SU-DHL-6 (cell line): Measurements from ENCODE around the gene GSTT4.

ENCODE experiments used
- H2AFZ ChIP-seq: fragments of 200-600 bp; sonication (generic); 2 replicates; pipeline ENCODE4 v1.6.1; 2014; ENCODE audit warnings: low read depth, mild to moderate bottlenecking, moderate library complexity, mixed read lengths, antibody characterized with exemption, low read length; ENCODE audit not compliant: severe bottlenecking
- H3F3A ChIP-seq: fragments of 200-600 bp; shearing (Covaris generic); 2 replicates; pipeline ENCODE4 v1.6.0; 2016; ENCODE audit warnings: antibody characterized with exemption, mild to moderate bottlenecking; ENCODE audit not compliant: insufficient read depth
- H3K27ac ChIP-seq: fragments of 200-600 bp; sonication (generic); 2 replicates; pipeline ENCODE4 v1.5.1; 2016; ENCODE audit warnings: low read depth, mild to moderate bottlenecking, low read length, moderate library complexity, mixed read lengths
- H3K27me3 ChIP-seq: fragments of 200-600 bp; sonication (generic), shearing (Covaris generic); 2 replicates; pipeline ENCODE4 v1.6.0; 2014; ENCODE audit warnings: mild to moderate bottlenecking, low read length
- H3K36me3 ChIP-seq: fragments of 200-600 bp; sonication (generic); 2 replicates; pipeline ENCODE4 v1.6.1; 2014; ENCODE audit warnings: mild to moderate bottlenecking, low read length, mixed read lengths
- H3K4me2 ChIP-seq: fragments of 300-600, 200-600 bp; shearing (Covaris generic), sonication (generic); 2 replicates; pipeline ENCODE4 v1.6.0; 2014; ENCODE audit warnings: low read length, low read depth, mild to moderate bottlenecking; ENCODE audit not compliant: poor library complexity, severe bottlenecking
- H3K4me3 ChIP-seq: fragments of 200-600 bp; sonication (generic); 2 replicates; pipeline ENCODE4 v1.5.1; 2014; ENCODE audit warnings: antibody characterized with exemption, low read length, mild to moderate bottlenecking, mixed read lengths; ENCODE audit not compliant: insufficient read depth, poor library complexity, severe bottlenecking
- H3K79me2 ChIP-seq: fragments of 200-600 bp; sonication (generic); 2 replicates; pipeline ENCODE4 v1.6.1; 2014; ENCODE audit warnings: mild to moderate bottlenecking, low read length, moderate library complexity; ENCODE audit not compliant: insufficient read depth
- H3K9ac ChIP-seq: fragments of 200-600 bp; sonication (generic); 2 replicates; pipeline ENCODE4 v1.7.0; 2014; ENCODE audit warnings: mild to moderate bottlenecking, low read length
- H3K9me2 ChIP-seq: fragments of 200-600 bp; sonication (generic); replicated peaks from 2 replicates; pipeline ENCODE4 v1.6.1; 2014; ENCODE audit warnings: low read length; ENCODE audit not compliant: insufficient read depth
- H3K9me3 ChIP-seq: fragments of 200-600 bp; sonication (generic); 2 replicates; pipeline ENCODE4 v1.6.1; 2014; ENCODE audit warnings: low read length, mixed read lengths; ENCODE audit not compliant: insufficient read depth
- H4K20me1 ChIP-seq: fragments of 200-600 bp; sonication (generic); 2 replicates; pipeline ENCODE4 v1.6.1; 2014; ENCODE audit warnings: low read depth, mild to moderate bottlenecking, antibody characterized with exemption, low read length, moderate library complexity, mixed read lengths
- EZH2phosphoT487 ChIP-seq: fragments of 200-600 bp; sonication (generic), shearing (Covaris generic); conservative IDR thresholded peaks from 2 replicates; pipeline ENCODE4 v1.6.1; 2018; ENCODE audit warnings: mild to moderate bottlenecking, antibody characterized with exemption, low read length, moderate library complexity, mixed read lengths
- TF ChIP-seq, protein P1 (sequence below): fragments of 200-600 bp; sonication (generic); IDR thresholded peaks from one replicate; pipeline ENCODE4 v1.5.1; 2017; ENCODE audit warnings: antibody characterized with exemption, mild to moderate bottlenecking, low read length, moderate library complexity; ENCODE audit not compliant: insufficient read depth, poor library complexity, severe bottlenecking

The GSTT4 gene

DNA sequence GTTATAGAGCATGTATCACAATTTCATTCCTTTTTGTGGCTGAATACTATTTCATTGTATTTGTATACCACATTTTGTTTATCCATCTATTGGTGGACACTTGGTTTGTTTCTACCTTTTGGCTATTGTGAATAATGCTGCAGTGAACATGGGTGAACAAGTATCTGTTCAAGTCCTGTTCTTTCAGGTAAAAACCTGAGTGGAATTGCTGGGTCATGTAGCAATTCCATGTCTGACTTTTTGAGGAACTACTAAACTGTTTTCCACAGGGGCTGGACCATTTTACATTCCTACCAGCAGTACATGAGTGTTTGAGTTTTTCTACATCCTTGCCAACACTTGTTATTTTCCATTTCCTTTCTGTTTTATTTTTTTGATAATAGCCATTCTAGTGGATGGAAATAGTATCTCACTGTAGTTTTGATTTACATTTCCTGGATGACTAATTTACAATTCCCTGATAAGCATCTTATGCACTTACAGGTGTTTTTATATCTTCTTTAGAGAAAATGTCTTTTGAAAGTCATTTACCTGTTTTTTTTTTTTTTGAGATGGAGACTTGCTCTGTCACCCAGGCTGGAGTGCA is 18.0 kb upstream of the GSTT4 start:
- Histone ChIP-seq H2AFZ (no peak overlapping the region), H3K79me2 (peaks cover 25% of the 10 kb centered on the region; the same call in 1 of the 2 replicates), H4K20me1 (0 out of 2 replicates have a peak, but pooled peaks cover 3% of the 10 kb centered on the region), H3K36me3 (no peaks in the 10 kb centered on the region), H3K9me3 (no peaks in the 10 kb centered on the region), H3F3A (no peaks in the 10 kb centered on the region), H3K9ac (no peak overlapping the region), H3K27me3 (no peaks in the 10 kb centered on the region), H3K9me2 (no peaks in the 10 kb centered on the region), H3K4me2 (no peak overlapping the region), H3K4me3 (no peak overlapping the region), H3K27ac (no peak overlapping the region)
- TF ChIP-seq, protein P1, sequence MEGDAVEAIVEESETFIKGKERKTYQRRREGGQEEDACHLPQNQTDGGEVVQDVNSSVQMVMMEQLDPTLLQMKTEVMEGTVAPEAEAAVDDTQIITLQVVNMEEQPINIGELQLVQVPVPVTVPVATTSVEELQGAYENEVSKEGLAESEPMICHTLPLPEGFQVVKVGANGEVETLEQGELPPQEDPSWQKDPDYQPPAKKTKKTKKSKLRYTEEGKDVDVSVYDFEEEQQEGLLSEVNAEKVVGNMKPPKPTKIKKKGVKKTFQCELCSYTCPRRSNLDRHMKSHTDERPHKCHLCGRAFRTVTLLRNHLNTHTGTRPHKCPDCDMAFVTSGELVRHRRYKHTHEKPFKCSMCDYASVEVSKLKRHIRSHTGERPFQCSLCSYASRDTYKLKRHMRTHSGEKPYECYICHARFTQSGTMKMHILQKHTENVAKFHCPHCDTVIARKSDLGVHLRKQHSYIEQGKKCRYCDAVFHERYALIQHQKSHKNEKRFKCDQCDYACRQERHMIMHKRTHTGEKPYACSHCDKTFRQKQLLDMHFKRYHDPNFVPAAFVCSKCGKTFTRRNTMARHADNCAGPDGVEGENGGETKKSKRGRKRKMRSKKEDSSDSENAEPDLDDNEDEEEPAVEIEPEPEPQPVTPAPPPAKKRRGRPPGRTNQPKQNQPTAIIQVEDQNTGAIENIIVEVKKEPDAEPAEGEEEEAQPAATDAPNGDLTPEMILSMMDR, result no peak
- no peak for TF ChIP-seq EZH2phosphoT487

DNA sequence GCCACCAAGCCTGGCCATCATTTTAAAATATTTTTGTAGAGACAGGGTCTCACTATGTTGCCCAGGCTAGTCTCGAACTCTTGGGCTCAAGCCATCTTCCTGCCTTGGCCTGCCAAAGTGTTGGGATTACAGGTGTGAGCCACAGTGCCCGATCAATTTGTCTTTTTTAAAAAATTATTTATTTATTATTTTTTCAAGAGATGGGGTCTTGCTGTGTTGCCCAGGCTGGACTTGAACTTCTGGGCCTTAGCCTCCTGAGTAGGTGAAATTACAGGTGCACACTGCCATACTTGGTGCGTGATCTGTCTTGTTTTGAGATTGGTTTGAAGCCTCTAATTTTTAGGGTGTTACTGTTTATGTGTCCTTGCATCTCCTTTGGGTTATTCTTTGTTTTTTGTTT is 16.1 kb upstream of the GSTT4 start:
- H3K27ac ChIP-seq, result no peak overlapping the region
- H3K27me3 ChIP-seq, result no peaks in the 10 kb centered on the region
- no peaks in the 10 kb centered on the region for H3K36me3 ChIP-seq
- no peaks in the 10 kb centered on the region for H3K9me2 ChIP-seq
- 0 out of 2 replicates have a peak, but pooled peaks cover 3% of the 10 kb centered on the region for H4K20me1 ChIP-seq
- H3K9me3 ChIP-seq, result no peaks in the 10 kb centered on the region
- H3K4me2 ChIP-seq, result no peak overlapping the region
- TF ChIP-seq, protein P1, result no peak
- no peak for TF ChIP-seq EZH2phosphoT487
- H3K4me3 ChIP-seq, result no peak overlapping the region
- peaks cover 31% of the 10 kb centered on the region for H3K79me2 ChIP-seq
- H2AFZ ChIP-seq, result no peak overlapping the region
- no peaks in the 10 kb centered on the region for H3F3A ChIP-seq
- H3K9ac ChIP-seq, result no peak overlapping the region

DNA sequence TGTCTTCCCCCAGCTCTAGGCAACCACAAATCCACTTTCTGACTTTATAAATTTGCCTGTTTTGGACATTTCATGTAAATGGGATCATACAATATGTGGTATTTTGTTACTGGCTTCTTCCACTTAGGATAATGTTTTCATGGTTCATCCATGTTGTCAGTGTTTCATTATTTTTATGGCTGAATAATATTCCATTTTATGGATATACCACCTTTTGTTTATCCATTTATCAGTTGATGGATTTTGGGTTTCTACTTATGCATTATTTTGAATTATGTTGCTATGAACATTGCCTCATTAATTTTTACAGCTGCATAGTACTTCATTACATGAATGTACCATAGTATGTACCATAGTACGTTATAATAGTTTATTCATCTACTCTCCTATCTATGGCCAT is 10.9 kb upstream of the GSTT4 start:
- Histone ChIP-seq H3K9me3 (no peaks in the 10 kb centered on the region), H2AFZ (no peak overlapping the region), H3K79me2 (peaks cover 47% of the 10 kb centered on the region), H4K20me1 (no peaks in the 10 kb centered on the region), H3K9ac (no peak overlapping the region), H3K27me3 (no peaks in the 10 kb centered on the region), H3K27ac (no peak overlapping the region), H3K36me3 (no peaks in the 10 kb centered on the region), H3F3A (peaks cover 8% of the 10 kb centered on the region), H3K9me2 (no peaks in the 10 kb centered on the region), H3K4me3 (no peak overlapping the region), H3K4me2 (no peak overlapping the region)
- TF ChIP-seq, protein P1, result no peak
- TF ChIP-seq EZH2phosphoT487, result no peak

DNA sequence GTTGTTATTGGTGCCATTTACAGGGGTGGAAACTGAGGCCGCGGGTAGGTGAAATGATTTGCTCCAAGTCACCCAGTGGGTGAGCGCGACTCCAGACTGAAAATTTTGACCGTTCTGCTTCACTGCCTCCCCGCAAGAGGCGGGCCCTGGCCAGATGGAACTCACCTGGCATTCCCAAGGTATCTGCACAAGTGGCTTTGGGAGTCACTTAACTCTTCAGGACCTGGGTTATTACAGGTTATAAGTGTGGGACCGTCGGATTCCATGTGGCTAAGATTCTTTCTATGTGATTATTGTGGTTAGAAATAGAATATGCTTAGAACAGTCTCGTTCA is 6.4 kb upstream of the GSTT4 start:
- Histone ChIP-seq H3K9me2 (no peaks in the 10 kb centered on the region), H3K27ac (no peak overlapping the region), H4K20me1 (no peaks in the 10 kb centered on the region), H3K79me2 (peaks cover 38% of the 10 kb centered on the region), H3K27me3 (no peaks in the 10 kb centered on the region), H2AFZ (peak overlapping the region; percentile 57), H3K36me3 (no peaks in the 10 kb centered on the region), H3K9me3 (peaks cover 10% of the 10 kb centered on the region; the same call in 1 of the 2 replicates), H3K4me2 (peak overlapping the region; percentile 84), H3F3A (peaks cover 12% of the 10 kb centered on the region), H3K9ac (peak overlapping the region; percentile 64), H3K4me3 (peak overlapping the region; percentile 78)
- no peak for TF ChIP-seq EZH2phosphoT487
- TF ChIP-seq, protein P1, result no peak
